SK-N-MC (cell line): Measurements from ENCODE around the gene PTPRN2.
"Not testable (repeated sequence)": the region's sequence is repeated elsewhere in the genome, so short reads cannot be mapped to it uniquely, and the experiment has no call there.

Experiments
- DNase-seq: peaks from one replicate; pipeline ENCODE4 v3.0.0-alpha.2; 2011; ENCODE audit warnings: low read depth, low spot score
- H3K27ac ChIP-seq: fragments of 200-600 bp; sonication (generic); 2 replicates; pipeline ENCODE4 v1.5.1; 2016; ENCODE audit warnings: mixed run types
- H3K36me3 ChIP-seq: fragments of 200-600 bp; sonication (generic); 2 replicates; pipeline ENCODE4 v1.6.1; 2017; ENCODE audit warnings: antibody characterized with exemption, low read length, mixed read lengths; ENCODE audit not compliant: insufficient read depth
- H3K4me3 ChIP-seq: fragments of 200-600 bp; sonication (generic); 2 replicates; pipeline ENCODE4 v1.5.1; 2016
- H3K9ac ChIP-seq: fragments of 200-600 bp; sonication (generic); 2 replicates; pipeline ENCODE4 v1.8.0; 2017; ENCODE audit warnings: mixed run types, mixed read lengths; ENCODE audit not compliant: insufficient read length
- H3K9me3 ChIP-seq: fragments of 200-600 bp; sonication (generic); 2 replicates; pipeline ENCODE4 v1.6.1; 2017; ENCODE audit warnings: low read depth, mild to moderate bottlenecking, antibody characterized with exemption, low read length, moderate library complexity, mixed read lengths
- EZH2 ChIP-seq: fragments of 200-600 bp; sonication (generic); IDR thresholded peaks from one replicate; pipeline ENCODE4 v1.6.1; 2017; ENCODE audit warnings: antibody characterized with exemption
- FOXP2 ChIP-seq: optimal IDR thresholded peaks from 2 replicates; pipeline ENCODE3; 2011; ENCODE audit warnings: mild to moderate bottlenecking, moderate library complexity; ENCODE audit not compliant: insufficient read depth; ENCODE audit errors: extremely low read length, control extremely low read depth
- POLR2AphosphoS5 ChIP-seq: IDR thresholded peaks from 2 replicates; pipeline ENCODE4 v1.6.1; 2012; ENCODE audit warnings: mild to moderate bottlenecking, low read depth, low read length, borderline replicate concordance

Gene PTPRN2

GRCh38 chr7:157740251-157740798, 847.3 kb downstream of the PTPRN2 start:
- H3K36me3 ChIP-seq: no peaks in the 10 kb centered on the region
- TF ChIP-seq EZH2 (peak; percentile 39), POLR2AphosphoS5 (no peak), FOXP2 (no peak)
- no peak for DNase-seq
- no peak overlapping the region for H3K4me3 ChIP-seq
- no peaks in the 10 kb centered on the region for H3K9me3 ChIP-seq
- H3K9ac ChIP-seq: no peak overlapping the region
- H3K27ac ChIP-seq: no peak overlapping the region

- no peaks in the 10 kb centered on the region for H3K9me3 ChIP-seq
- DNase-seq: no peak
- no peaks in the 10 kb centered on the region for H3K36me3 ChIP-seq
- TF ChIP-seq EZH2 (no peak), FOXP2 (no peak), POLR2AphosphoS5 (no peak)
- H3K9ac ChIP-seq: no peak overlapping the region
- H3K4me3 ChIP-seq: no peak overlapping the region
- H3K27ac ChIP-seq: no peak overlapping the region
Observed at GRCh38 chr7:157739650-157740049, 848.0 kb downstream of the PTPRN2 start.

GRCh38 chr7:157739031-157739430, 848.6 kb downstream of the PTPRN2 start:
- no peak overlapping the region for H3K9ac ChIP-seq
- no peaks in the 10 kb centered on the region for H3K36me3 ChIP-seq
- TF ChIP-seq EZH2: no peak
- no peak for TF ChIP-seq POLR2AphosphoS5
- TF ChIP-seq FOXP2: no peak
- no peak overlapping the region for H3K27ac ChIP-seq
- no peaks in the 10 kb centered on the region for H3K9me3 ChIP-seq
- no peak overlapping the region for H3K4me3 ChIP-seq
- no peak for DNase-seq

GRCh38 chr7:157738066-157738460, 849.6 kb downstream of the PTPRN2 start:
- Histone ChIP-seq H3K4me3 (no peak overlapping the region), H3K9me3 (no peaks in the 10 kb centered on the region), H3K27ac (no peak overlapping the region), H3K36me3 (no peaks in the 10 kb centered on the region), H3K9ac (no peak overlapping the region)
- no peak for DNase-seq
- TF ChIP-seq EZH2 (no peak), FOXP2 (no peak), POLR2AphosphoS5 (no peak)

DNA sequence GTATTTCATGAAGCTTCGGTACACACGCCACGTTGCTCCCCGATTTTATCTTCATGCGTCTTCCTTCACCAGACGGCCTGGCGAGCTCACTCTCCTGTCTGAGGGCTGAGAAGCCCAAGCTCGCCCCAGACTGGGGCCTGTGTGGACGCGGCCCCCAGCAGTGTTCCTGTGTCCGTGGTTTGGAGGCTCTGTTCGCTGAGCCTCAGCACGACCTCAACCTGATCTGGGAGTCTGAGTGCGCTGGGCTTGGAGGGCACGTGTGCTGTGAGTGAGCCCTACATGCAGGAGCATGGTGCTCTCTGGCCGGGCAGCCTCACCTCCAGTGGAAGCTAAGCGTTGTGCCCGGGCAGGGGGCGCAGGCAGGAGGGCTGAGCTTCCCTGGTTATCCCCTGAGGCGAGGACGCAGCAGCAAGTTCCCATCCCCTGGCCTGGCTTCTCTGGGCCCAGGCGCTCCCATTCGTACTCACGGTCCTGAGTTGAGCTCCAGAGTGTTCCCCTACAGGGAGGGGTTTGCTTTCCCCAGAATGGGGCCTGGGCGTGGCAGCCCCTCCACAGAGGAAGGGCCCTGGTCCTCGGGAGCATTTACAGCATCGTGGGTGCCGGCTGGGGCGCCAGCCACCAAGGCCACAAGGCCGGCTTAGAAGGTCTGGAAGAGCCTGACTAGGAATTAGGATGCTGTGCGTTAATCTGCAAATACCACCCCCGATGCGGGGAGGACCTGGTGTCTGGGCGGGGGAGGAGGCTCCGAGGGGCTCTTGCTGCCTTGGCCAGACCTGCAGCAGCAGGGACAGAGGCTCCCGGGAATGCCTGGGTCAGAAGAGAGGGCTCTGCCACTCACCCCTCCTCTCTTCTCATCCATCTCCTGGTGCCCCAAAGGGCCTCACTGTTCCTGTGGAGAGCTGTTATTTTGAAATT, 850.2 kb downstream of the PTPRN2 start:
- TF ChIP-seq EZH2: no peak
- TF ChIP-seq FOXP2: no peak
- no peak for TF ChIP-seq POLR2AphosphoS5
- no peaks in the 10 kb centered on the region for H3K9me3 ChIP-seq
- H3K36me3 ChIP-seq: no peaks in the 10 kb centered on the region
- no peak overlapping the region for H3K4me3 ChIP-seq
- no peak overlapping the region for H3K9ac ChIP-seq
- no peak for DNase-seq
- no peak overlapping the region for H3K27ac ChIP-seq

GRCh38 chr7:157736341-157736740, 851.3 kb downstream of the PTPRN2 start:
- no peak for DNase-seq
- H3K4me3 ChIP-seq: no peak overlapping the region
- no peak for TF ChIP-seq FOXP2
- no peak for TF ChIP-seq POLR2AphosphoS5
- TF ChIP-seq EZH2: no peak
- H3K36me3 ChIP-seq: no peaks in the 10 kb centered on the region
- H3K9ac ChIP-seq: no peak overlapping the region
- H3K27ac ChIP-seq: no peak overlapping the region
- no peaks in the 10 kb centered on the region for H3K9me3 ChIP-seq

DNA sequence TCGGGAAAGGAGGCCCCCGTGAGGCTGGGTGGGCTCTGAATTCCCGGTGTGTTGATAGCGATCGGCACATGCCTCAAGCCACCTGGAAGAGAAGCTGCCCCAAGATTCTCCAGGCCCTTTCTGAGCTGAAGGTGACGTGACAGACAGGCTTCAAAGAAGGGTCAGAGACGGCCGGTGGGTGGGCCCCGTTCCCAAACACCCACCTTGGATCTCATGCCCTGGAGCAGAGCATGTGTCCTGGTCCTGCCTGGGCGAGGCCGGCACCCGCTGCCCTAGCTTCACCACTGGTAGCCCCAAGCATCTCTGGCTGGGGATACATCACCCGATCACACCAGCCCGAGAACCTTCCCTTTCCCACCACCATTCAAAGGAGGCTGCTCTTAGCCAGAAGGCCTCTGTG, 851.8 kb downstream of the PTPRN2 start:
- no peak overlapping the region for H3K4me3 ChIP-seq
- H3K9ac ChIP-seq: no peak overlapping the region
- no peak overlapping the region for H3K27ac ChIP-seq
- H3K9me3 ChIP-seq: no peaks in the 10 kb centered on the region
- no peak for DNase-seq
- no peak for TF ChIP-seq POLR2AphosphoS5
- no peak for TF ChIP-seq FOXP2
- no peak for TF ChIP-seq EZH2
- H3K36me3 ChIP-seq: no peaks in the 10 kb centered on the region

GRCh38 chr7:157734676-157735640, 852.7 kb downstream of the PTPRN2 start:
- H3K27ac ChIP-seq: no peak overlapping the region
- H3K9me3 ChIP-seq: no peaks in the 10 kb centered on the region
- no peak overlapping the region for H3K4me3 ChIP-seq
- H3K36me3 ChIP-seq: no peaks in the 10 kb centered on the region
- TF ChIP-seq FOXP2: no peak
- no peak for TF ChIP-seq EZH2
- no peak for TF ChIP-seq POLR2AphosphoS5
- no peak for DNase-seq
- H3K9ac ChIP-seq: no peak overlapping the region

DNA sequence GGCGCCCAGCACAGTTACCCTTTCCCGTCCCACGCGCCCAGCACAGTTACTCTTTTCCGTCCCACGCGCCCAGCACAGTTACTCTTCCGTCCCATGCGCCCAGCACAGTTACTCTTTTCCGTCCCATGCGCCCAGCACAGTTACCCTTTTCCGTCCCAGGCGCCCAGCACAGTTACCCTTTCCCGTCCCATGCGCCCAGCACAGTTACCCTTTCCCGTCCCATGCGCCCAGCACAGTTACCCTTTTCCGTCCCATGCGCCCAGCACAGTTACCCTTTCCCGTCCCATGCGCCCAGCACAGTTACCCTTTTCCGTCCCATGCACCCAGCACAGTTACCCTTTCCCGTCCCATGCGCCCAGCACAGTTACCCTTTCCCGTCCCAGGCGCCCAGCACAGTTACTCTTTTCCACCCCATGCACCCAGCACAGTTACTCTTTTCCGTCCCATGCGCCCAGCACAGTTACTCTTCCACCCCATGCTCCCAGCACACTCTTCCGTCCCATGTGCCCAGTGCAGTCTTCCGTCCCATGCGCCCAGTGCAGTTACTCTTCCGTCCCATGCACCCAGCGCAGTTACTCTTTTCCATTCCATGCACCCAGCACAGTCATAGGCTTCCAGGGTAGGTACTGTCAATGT, 853.7 kb downstream of the PTPRN2 start:
- H3K9me3 ChIP-seq, H3K4me3 ChIP-seq, DNase-seq, H3K27ac ChIP-seq, H3K9ac ChIP-seq, H3K36me3 ChIP-seq: not testable (repeated sequence)
